Measurements from ENCODE around the gene ATP10B. TPM values are rescaled to one million over a fixed set of nuclear protein-coding genes. Genes with fewer than 3 reads are reported as not detected.

ATP10B gene, protein sequence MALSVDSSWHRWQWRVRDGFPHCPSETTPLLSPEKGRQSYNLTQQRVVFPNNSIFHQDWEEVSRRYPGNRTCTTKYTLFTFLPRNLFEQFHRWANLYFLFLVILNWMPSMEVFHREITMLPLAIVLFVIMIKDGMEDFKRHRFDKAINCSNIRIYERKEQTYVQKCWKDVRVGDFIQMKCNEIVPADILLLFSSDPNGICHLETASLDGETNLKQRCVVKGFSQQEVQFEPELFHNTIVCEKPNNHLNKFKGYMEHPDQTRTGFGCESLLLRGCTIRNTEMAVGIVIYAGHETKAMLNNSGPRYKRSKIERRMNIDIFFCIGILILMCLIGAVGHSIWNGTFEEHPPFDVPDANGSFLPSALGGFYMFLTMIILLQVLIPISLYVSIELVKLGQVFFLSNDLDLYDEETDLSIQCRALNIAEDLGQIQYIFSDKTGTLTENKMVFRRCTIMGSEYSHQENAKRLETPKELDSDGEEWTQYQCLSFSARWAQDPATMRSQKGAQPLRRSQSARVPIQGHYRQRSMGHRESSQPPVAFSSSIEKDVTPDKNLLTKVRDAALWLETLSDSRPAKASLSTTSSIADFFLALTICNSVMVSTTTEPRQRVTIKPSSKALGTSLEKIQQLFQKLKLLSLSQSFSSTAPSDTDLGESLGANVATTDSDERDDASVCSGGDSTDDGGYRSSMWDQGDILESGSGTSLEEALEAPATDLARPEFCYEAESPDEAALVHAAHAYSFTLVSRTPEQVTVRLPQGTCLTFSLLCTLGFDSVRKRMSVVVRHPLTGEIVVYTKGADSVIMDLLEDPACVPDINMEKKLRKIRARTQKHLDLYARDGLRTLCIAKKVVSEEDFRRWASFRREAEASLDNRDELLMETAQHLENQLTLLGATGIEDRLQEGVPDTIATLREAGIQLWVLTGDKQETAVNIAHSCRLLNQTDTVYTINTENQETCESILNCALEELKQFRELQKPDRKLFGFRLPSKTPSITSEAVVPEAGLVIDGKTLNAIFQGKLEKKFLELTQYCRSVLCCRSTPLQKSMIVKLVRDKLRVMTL (N-terminal part only)
- polyA plus RNA-seq (2012; ENCODE audit: insufficient read length, low read depth) = not detected

DNA sequence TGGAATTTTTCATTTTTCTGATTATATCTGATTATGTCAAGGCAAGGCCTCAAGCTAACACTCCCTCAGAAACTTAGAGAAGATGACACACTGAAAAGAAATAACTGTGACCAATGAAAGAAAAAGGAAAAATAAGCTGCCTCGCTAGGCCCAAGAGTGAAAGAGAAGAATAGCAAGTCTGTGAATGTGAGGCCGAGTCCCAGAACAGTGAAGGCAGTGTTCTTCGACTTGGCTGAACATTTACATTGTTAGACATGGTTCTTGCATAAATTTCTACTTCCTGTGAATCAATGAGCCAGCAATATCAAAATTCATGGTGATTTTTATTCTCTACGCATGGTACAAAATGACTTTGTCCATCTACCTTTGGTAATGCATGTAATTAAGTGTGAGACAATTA is at the start of gene ATP10B:
TSS of gene ATP10B (minus strand) at position 163 of the 400 bp plus-strand sequence. CDS start 164,137 bp downstream, outside the sequence.
- TF ChIP-seq SIN3A (IDR thresholded peaks at IDR 0.05; ENCODE audit: borderline replicate concordance, insufficient read depth, low read length) = no peak
- TF ChIP-seq FOXP2 (optimal IDR thresholded peaks at IDR 0.05; ENCODE audit: borderline replicate concordance, extremely low read depth, extremely low read length, insufficient read depth) = no peak
- TF ChIP-seq, protein P1, sequence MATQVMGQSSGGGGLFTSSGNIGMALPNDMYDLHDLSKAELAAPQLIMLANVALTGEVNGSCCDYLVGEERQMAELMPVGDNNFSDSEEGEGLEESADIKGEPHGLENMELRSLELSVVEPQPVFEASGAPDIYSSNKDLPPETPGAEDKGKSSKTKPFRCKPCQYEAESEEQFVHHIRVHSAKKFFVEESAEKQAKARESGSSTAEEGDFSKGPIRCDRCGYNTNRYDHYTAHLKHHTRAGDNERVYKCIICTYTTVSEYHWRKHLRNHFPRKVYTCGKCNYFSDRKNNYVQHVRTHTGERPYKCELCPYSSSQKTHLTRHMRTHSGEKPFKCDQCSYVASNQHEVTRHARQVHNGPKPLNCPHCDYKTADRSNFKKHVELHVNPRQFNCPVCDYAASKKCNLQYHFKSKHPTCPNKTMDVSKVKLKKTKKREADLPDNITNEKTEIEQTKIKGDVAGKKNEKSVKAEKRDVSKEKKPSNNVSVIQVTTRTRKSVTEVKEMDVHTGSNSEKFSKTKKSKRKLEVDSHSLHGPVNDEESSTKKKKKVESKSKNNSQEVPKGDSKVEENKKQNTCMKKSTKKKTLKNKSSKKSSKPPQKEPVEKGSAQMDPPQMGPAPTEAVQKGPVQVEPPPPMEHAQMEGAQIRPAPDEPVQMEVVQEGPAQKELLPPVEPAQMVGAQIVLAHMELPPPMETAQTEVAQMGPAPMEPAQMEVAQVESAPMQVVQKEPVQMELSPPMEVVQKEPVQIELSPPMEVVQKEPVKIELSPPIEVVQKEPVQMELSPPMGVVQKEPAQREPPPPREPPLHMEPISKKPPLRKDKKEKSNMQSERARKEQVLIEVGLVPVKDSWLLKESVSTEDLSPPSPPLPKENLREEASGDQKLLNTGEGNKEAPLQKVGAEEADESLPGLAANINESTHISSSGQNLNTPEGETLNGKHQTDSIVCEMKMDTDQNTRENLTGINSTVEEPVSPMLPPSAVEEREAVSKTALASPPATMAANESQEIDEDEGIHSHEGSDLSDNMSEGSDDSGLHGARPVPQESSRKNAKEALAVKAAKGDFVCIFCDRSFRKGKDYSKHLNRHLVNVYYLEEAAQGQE (IDR thresholded peaks at IDR 0.05; ENCODE audit: insufficient read depth in 1 of 2, low read depth in 2 of 2, low read length in 2 of 2) = no peak
- TF ChIP-seq POLR2AphosphoS5 (IDR thresholded peaks at IDR 0.05; ENCODE audit: low read depth, low read length) = no peak
- TF ChIP-seq TAF1 (IDR thresholded peaks at IDR 0.05; ENCODE audit: borderline replicate concordance, insufficient read depth, low read length) = no peak

DNA sequence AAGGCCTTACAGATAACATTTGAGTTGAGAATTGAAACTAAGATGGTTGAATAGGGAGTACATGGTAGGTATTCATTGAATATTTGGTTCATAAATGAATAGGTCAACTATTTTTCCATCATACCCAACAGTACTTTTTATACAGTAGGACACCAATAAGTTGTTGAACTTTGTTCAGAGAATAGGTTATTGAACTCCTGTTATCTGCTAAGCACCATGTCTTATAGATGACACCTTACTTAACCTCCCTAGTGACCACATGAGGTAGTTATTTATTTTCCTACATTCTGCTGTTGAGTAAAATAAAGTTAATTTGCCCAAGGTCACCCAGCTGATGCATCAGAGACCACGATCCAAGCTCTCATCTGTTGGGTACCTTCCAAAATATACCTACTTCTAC is 49.6 kb upstream of the ATP10B start:
- TF ChIP-seq POLR2AphosphoS5 (IDR thresholded peaks at IDR 0.05; ENCODE audit: low read depth, low read length) = no peak

GRCh38 chr5:160899735-160900134 is 47.7 kb upstream of the ATP10B start:
- TF ChIP-seq POLR2AphosphoS5 (IDR thresholded peaks at IDR 0.05; ENCODE audit: low read depth, low read length) (no peak), SIN3A (IDR thresholded peaks at IDR 0.05; ENCODE audit: borderline replicate concordance, insufficient read depth, low read length) (no peak), TAF1 (IDR thresholded peaks at IDR 0.05; ENCODE audit: borderline replicate concordance, insufficient read depth, low read length) (no peak), FOXP2 (optimal IDR thresholded peaks at IDR 0.05; ENCODE audit: borderline replicate concordance, extremely low read depth, extremely low read length, insufficient read depth) (no peak)
- TF ChIP-seq, protein P1 (IDR thresholded peaks at IDR 0.05; ENCODE audit: insufficient read depth in 1 of 2, low read depth in 2 of 2, low read length in 2 of 2) = no peak

- TF ChIP-seq POLR2AphosphoS5 (IDR thresholded peaks at IDR 0.05; ENCODE audit: low read depth, low read length) (no peak), TAF1 (IDR thresholded peaks at IDR 0.05; ENCODE audit: borderline replicate concordance, insufficient read depth, low read length) (no peak), FOXP2 (optimal IDR thresholded peaks at IDR 0.05; ENCODE audit: borderline replicate concordance, extremely low read depth, extremely low read length, insufficient read depth) (no peak), SIN3A (IDR thresholded peaks at IDR 0.05; ENCODE audit: borderline replicate concordance, insufficient read depth, low read length) (no peak)
- TF ChIP-seq, protein P1 (IDR thresholded peaks at IDR 0.05; ENCODE audit: insufficient read depth in 1 of 2, low read depth in 2 of 2, low read length in 2 of 2) = no peak
Measured at GRCh38 chr5:160887780-160888179, 35.8 kb upstream of the ATP10B start.

GRCh38 chr5:160869989-160870521 is 18.0 kb upstream of the ATP10B start:
- TF ChIP-seq POLR2AphosphoS5 (IDR thresholded peaks at IDR 0.05; ENCODE audit: low read depth, low read length) = no peak
- TF ChIP-seq FOXP2 (optimal IDR thresholded peaks at IDR 0.05; ENCODE audit: borderline replicate concordance, extremely low read depth, extremely low read length, insufficient read depth) = no peak
- TF ChIP-seq TAF1 (IDR thresholded peaks at IDR 0.05; ENCODE audit: borderline replicate concordance, insufficient read depth, low read length) = no peak
- TF ChIP-seq, protein P1 (IDR thresholded peaks at IDR 0.05; ENCODE audit: insufficient read depth in 1 of 2, low read depth in 2 of 2, low read length in 2 of 2) = no peak
- no peak for TF ChIP-seq SIN3A (IDR thresholded peaks at IDR 0.05; ENCODE audit: borderline replicate concordance, insufficient read depth, low read length)

Data from PFSK-1 (cell line).